GM21423 (cell line): ENCODE results near the gene TSBP1.
"Not testable (repeated sequence)": the region's sequence is repeated elsewhere in the genome, so short reads cannot be mapped to it uniquely, and the experiment has no call there.

Experiments used
- ATAC-seq: cut with Tn5 transposase; IDR thresholded peaks from one replicate; pipeline ENCODE4 v1.9.1; 2021; ENCODE audit warnings: mild to moderate bottlenecking, moderate library complexity; ENCODE audit not compliant: unreplicated experiment

Gene TSBP1

GRCh38 chr6:32291543-32291942 lies 80.2 kb downstream of the TSBP1 start:
- ATAC-seq: no peak

GRCh38 chr6:32290886-32291450 lies 80.7 kb downstream of the TSBP1 start:
- no peak for ATAC-seq

- ATAC-seq: no peak
Observed at GRCh38 chr6:32288426-32288825, 83.3 kb downstream of the TSBP1 start.

GRCh38 chr6:32273801-32274577 lies 97.7 kb downstream of the TSBP1 start:
- not testable (repeated sequence) for ATAC-seq

- no peak for ATAC-seq
Observed at GRCh38 chr6:32271429-32271828, 100.3 kb downstream of the TSBP1 start.

- not testable (repeated sequence) for ATAC-seq
Observed at GRCh38 chr6:32268459-32268858, 103.2 kb downstream of the TSBP1 start.

GRCh38 chr6:32267035-32267434 lies 104.7 kb downstream of the TSBP1 start:
- ATAC-seq: peak; percentile 55

GRCh38 chr6:32257262-32257661 lies 114.4 kb downstream of the TSBP1 start:
- not testable (repeated sequence) for ATAC-seq

GRCh38 chr6:32255199-32256153 lies 116.2 kb downstream of the TSBP1 start:
- ATAC-seq: peak; percentile 44

- ATAC-seq: no peak
Observed at GRCh38 chr6:32254761-32255198, 116.9 kb downstream of the TSBP1 start.

GRCh38 chr6:32252331-32253009 lies 119.2 kb downstream of the TSBP1 start:
- ATAC-seq: no peak

- ATAC-seq: no peak
Observed at GRCh38 chr6:32249262-32249661, 122.4 kb downstream of the TSBP1 start.

GRCh38 chr6:32247401-32247800 lies 124.3 kb downstream of the TSBP1 start:
- no peak for ATAC-seq

GRCh38 chr6:32244946-32245398 lies 126.7 kb downstream of the TSBP1 start:
- ATAC-seq: no peak

GRCh38 chr6:32244270-32244669 lies 127.4 kb downstream of the TSBP1 start:
- ATAC-seq: no peak
